Daoy (cell line): ENCODE results near the gene FMO4. TPM values are rescaled to one million over a fixed set of nuclear protein-coding genes. Genes with fewer than 3 reads are reported as not detected.
"Not testable (repeated sequence)": the region's sequence is repeated elsewhere in the genome, so short reads cannot be mapped to it uniquely, and the experiment has no call there.

ENCODE experiments used
- DNase-seq: peaks from one replicate; pipeline ENCODE4 v3.0.0-alpha.2; 2015; ENCODE audit warnings: low read depth
- total RNA-seq: library from RNA; depleted of rRNA; stranded (reverse); fragments of >200 nt; shearing (Covaris generic); gene quantifications from 2 replicates; pipeline ENCODE4 v1.2.3, GENCODE V29; 2014; rRNA removed

FMO4 gene
- 0.39 and 0.97 TPM in 2 replicates for total RNA-seq

- peak; percentile 96 for DNase-seq
These were observed at the start of gene FMO4 for GRCh38 chr1:171313835-171314320. Gene FMO4, plus strand, starts transcription at chr1:171314183. Its CDS starts 5,643 bp downstream, at chr1:171319826.

GRCh38 chr1:171265686-171266085 lies 48.3 kb upstream of the FMO4 start:
- no peak for DNase-seq

GRCh38 chr1:171266930-171267329 lies 47.1 kb upstream of the FMO4 start:
- DNase-seq: no peak

GRCh38 chr1:171267391-171267790 lies 46.6 kb upstream of the FMO4 start:
- no peak for DNase-seq

GRCh38 chr1:171270806-171271205 lies 43.2 kb upstream of the FMO4 start:
- no peak for DNase-seq

GRCh38 chr1:171277534-171277933 lies 36.4 kb upstream of the FMO4 start:
- no peak for DNase-seq

- no peak for DNase-seq
These were observed 34.7 kb upstream of the FMO4 start for GRCh38 chr1:171279234-171279633.

GRCh38 chr1:171279678-171280077 lies 34.3 kb upstream of the FMO4 start:
- DNase-seq: no peak

GRCh38 chr1:171280599-171280998 lies 33.4 kb upstream of the FMO4 start:
- DNase-seq: no peak

GRCh38 chr1:171286032-171286705 lies 27.8 kb upstream of the FMO4 start:
- DNase-seq: peak; percentile 58

GRCh38 chr1:171290621-171291020 lies 23.4 kb upstream of the FMO4 start:
- DNase-seq: no peak

GRCh38 chr1:171292799-171293198 lies 21.2 kb upstream of the FMO4 start:
- no peak for DNase-seq

- not testable (repeated sequence) for DNase-seq
These were observed 18.6 kb upstream of the FMO4 start for GRCh38 chr1:171295383-171295782.

GRCh38 chr1:171295821-171296220 lies 18.2 kb upstream of the FMO4 start:
- DNase-seq: no peak

GRCh38 chr1:171296897-171297296 lies 17.1 kb upstream of the FMO4 start:
- DNase-seq: no peak

- DNase-seq: no peak
These were observed 15.3 kb upstream of the FMO4 start for GRCh38 chr1:171298696-171299095.

- DNase-seq: no peak
These were observed 14.6 kb upstream of the FMO4 start for GRCh38 chr1:171299342-171299741.

- DNase-seq: no peak
These were observed 13.6 kb upstream of the FMO4 start for GRCh38 chr1:171300401-171300800.

- DNase-seq: no peak
These were observed 3.3 kb upstream of the FMO4 start for GRCh38 chr1:171310661-171311087.

- no peak for DNase-seq
These were observed 2.0 kb upstream of the FMO4 start for GRCh38 chr1:171311771-171312558.

GRCh38 chr1:171313319-171313834 lies 606 bp upstream of the FMO4 start:
- DNase-seq: no peak

- no peak for DNase-seq
These were observed 15.3 kb downstream of the FMO4 start for GRCh38 chr1:171329251-171329650.
